HG02798 (cell line): ENCODE results near the gene SPATA19.
"Not testable (repeated sequence)": the region's sequence is repeated elsewhere in the genome, so short reads cannot be mapped to it uniquely, and the experiment has no call there.

Experiments
- ATAC-seq: cut with Tn5 transposase; IDR thresholded peaks from one replicate; pipeline ENCODE4 v1.9.1; 2021; ENCODE audit warnings: mild to moderate bottlenecking; ENCODE audit not compliant: unreplicated experiment, poor library complexity

SPATA19 gene, protein sequence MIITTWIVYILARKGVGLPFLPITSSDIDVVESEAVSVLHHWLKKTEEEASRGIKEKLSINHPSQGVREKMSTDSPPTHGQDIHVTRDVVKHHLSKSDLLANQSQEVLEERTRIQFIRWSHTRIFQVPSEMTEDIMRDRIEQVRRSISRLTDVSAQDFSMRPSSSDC

DNA sequence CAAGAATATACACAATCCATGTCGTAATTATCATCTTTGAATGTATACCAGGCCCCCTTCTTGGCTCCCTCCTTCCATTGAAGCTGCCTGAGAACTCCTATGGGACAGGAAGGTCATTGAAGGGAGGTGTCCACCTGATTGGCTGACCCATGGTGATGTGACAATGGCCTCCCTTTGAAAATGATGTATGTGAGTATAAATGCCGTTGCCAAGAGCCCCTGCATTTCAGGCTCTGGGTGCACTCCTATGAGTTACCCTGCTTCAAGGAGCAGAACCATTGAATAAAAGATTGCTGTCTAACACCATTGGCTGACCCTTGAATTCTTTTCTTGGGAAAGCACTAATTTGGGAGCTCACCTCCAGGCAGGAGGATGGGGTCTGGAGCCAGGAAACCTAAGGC is at the start of gene SPATA19:
SPATA19 (minus strand) TSS at position 101 of the 400 bp plus-strand sequence; CDS start at position 34, 67 bp downstream.
- no peak for ATAC-seq

DNA sequence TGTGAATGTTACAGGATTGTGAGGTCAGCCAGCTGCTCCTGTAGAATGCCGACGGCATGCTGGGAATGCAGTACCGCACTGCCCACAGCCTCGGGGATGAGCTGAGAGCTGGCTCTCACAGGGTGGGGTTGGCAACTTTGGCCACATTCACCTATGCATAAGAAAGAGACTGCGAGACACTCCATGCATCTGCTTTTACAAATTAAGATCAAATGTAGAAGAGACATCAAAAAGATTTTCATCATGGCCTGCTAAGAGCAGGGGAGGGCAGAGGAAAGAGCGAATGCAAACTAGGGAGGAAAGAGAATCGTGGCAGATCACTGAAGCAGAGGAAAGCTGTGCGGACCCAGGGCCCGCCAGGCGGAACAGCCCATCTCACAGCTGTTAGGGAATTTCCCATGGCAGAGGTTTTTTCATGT is 49.8 kb upstream of the SPATA19 start:
- no peak for ATAC-seq

DNA sequence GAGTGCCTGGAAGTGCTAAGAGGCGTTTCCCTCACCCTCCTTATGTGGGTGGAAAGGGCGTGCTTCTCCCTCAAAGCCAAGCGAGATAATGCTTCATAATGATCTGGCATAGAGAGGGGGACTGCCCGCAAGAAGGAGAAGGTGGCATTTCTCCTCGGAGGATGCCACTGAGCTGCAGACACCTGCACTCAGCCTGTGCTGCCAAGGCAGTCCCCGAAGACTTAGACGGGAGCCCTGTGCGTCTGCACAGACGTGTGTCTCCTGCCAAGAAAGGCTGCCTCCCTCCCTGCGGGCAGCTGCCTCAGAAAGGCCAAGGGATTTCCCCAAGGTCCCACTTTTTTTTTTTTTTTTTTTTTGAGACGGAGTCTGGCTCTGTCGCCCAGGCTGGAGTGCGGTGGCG is 48.1 kb upstream of the SPATA19 start:
- ATAC-seq, result no peak

DNA sequence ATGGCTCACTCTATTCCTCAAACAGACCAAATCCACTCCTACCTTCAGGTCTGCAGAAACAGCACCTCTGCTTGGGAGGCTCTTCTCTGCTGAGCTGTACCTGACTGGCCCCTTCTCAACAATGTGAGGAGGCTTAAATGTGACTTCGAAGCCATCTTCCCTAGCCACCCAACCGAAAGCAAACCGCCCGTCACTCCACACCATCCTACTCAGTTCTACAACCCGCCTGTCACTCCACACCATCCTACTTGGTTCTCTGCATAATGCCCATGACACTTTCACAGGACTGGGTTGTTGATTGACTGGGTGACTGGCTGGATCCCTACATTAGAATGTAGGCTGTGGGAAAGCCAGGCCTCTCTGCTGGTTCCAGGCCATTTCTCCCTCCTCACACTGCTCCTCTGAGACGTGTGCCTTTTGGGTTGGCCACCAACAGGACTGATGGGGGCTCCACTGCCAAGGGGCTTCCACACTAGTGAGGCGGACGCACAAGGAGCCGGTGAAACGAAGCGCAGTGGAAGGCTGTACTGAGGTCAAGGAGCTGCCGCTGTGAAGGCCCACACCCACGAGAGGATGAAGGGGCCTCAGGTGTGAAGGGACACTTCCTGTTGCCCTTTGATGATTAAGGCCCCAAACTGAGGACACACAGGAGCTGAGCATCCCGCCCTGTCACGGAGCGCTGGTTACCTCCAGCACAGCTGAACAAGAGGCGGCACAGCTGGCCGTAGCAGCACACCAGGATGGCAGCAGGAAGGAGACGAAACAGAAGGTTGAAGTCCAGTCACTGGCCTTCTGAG is 47.5 kb upstream of the SPATA19 start:
- no peak for ATAC-seq

DNA sequence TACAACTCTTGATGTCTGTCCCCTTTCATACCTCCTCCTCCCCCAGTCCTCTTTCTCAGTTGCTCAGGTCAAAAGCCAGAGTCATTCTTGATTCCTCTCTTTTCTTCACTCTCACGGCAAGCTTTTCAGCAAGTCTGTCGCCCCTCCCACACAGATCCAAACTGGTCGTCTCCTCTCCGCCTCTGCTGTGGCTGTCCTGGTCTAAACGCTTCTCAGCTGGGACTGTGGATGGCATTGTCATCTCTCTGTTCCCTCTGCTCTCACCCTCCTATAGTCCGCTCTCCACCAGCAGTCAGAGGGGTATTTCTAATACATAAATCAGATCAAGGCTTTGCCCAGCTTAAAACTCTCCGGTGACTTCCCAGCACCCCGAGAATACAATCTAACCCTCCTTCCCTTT is 46.8 kb upstream of the SPATA19 start:
- no peak for ATAC-seq

DNA sequence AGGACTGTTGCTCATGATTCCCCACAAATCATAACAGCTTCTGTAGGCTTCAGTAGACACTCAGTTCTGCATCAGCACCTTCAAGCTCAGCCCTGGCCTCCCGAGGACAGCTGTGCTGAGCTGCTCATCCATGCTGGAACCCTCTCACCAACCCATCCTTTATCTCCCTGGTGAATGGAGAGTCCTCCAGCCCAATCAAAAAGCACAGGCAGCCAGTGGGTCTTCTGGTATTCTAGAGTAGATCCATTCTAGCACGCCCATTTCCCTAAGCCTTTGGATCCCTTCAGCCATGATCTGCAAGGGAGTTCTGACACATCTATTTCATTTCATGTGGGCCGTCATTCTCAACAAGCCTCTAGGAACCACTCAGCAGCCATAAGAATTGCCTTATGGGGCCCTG is 44.6 kb upstream of the SPATA19 start:
- no peak for ATAC-seq

DNA sequence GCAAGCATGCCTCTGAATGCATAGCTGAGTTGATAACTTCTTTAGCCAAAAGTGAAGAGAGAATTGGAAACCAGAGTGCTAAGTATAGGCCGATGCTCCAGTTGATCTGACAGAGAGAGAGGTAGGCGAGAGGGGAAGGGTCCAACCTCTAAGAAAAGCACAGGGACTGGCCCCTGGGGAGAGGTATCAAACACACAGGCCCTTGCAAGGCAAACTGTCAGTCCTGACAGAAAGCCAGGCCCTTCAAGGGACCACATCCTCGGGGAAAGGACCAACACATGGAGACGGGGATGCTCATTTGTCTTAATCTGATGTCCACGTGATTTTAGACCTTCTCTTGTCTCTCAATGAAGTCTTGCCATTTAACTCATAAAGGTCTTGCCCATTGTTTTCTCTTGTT is 43.9 kb upstream of the SPATA19 start:
- no peak for ATAC-seq

DNA sequence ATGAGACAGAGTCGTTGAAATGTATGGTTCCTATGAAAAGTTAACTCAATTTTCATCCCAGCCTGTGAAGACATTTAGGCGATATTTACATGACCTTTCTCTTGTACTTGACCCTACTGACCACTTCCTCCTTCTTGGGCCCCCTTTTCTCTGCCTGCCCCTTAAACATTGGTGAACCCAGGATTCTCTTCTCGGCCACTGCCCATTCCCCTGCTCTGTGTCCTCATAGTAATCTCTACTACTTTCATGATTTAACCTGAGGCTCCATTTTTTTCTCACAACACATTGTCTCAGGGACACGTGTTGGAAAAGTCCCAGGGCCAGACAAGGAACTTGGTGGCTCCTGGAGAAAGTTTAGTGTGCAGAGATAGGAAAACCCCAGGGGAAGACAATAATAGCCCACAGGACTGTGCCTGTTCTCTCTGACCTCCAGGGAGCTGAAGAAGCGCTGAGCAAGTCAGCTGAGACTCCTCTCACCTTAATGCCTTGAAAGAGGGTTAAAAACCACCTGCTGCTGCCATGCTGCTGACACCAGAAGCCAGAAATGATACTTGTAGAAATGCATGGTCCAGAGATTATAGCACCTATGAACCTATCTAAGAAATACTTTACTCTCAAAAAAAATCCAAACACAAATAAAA is 42.5 kb upstream of the SPATA19 start:
- no peak for ATAC-seq

DNA sequence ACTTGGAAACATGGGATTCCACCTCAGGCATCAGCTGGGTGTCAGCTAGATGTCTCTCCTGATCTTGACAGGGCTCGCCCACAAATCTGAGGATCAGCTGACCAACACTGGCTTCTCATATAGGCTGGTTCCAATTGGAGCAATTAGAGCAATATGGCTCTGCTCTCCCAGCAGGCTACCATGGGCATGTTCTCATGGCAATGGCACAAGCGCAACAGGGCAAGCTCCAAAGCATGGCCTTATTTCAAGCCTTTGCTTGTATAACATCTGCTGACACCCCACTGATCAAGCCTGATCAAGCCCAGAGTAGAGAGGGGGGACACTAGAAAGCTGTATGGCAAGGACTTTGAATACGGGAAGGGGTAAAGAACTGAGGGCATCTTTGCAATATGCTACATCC is 40.7 kb upstream of the SPATA19 start:
- ATAC-seq, result no peak

DNA sequence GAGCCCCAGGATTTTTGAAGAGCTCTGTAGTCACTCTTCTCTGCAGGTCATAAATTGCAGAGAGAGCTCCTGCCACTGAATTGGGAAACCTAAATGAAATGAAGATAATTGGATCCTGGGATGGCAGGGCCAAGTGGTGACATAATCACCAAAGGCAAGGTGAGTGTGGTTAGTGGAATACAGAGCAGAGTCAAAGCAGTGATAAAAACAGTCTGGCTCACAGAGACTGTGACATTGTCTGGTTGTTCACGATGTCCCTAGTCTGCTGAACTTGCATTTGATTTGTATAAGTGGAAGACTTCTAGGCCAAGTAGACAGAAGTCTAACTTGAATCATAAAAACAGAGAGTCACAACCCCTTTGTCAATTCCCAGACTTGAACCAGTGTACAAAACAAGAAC is 26.8 kb upstream of the SPATA19 start:
- no peak for ATAC-seq

DNA sequence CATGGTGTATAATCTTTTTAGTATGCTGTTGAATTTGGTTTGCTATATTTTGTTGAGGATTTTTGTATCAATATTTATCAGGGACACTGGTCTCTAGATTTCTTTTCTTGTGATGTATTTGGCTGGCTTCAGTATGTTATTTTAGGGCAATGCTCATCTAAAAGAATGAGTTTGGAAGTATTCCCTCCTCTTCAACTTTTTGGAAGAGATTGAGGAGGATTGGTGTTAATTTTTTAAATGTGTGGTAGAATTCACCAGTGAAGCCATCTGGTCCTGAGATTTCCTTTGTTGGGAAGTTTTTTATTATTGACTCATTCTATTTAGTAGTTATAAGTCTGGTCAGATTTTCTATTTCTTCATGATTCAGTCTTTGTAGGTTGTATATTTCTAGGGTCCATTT is 22.1 kb upstream of the SPATA19 start:
- ATAC-seq, result no peak

DNA sequence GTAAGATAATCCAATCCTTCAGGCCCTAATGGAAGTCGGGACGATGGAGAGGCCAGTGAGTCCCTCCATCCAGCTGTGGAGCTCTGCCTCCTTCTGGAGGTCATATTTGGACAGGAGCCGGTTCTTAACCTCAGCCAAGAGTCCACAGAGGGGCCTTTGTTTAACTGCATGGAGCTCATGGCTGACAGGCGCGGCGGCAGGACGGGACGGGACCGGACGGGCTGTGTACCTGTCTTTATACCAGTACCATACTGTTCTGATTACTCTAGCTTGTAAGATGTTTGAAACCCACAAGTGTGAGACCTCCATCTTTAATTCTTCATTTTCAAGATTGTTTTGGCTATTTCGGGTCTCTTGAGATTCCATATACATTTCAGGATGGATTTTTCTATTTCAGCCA is 20.2 kb upstream of the SPATA19 start:
- ATAC-seq, result no peak

DNA sequence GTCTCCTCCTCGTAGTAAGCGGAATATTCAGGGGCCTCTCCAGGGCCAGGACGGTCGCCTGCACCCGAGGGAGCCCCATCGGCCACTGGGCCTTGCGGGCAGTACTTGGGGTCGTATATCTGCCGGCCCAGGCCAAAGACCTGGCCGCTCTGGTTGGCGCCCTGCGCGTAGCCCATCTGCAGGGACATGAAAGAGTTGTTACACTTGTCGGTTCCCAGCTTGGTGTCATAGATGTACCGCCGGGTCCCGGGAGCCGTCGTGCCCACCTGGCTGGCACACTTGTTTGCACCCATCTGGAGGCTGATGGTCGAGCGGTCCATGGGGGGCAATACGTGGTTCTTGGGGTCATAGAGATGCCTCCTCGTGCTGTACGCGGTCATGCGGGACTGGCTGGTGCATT is 19.4 kb upstream of the SPATA19 start:
- no peak for ATAC-seq

DNA sequence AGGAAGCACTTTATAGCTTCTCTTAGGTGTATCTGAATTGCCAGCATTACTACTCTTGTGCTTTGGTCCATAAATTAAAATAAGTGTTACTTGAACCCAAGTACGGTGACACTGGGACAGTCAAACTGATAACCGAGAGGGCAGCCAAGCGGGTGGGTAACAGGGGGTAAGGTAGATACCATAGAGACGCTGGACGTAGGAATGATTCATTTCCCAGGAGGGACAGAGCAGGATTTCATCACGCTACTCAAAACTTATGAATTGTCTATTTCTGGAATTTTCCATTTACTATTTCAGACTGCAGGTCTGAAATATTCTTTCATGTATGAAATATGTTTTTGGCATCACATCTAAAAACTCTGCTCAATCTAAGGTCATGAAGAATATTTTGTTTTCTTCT is 14.8 kb upstream of the SPATA19 start:
- ATAC-seq, result no peak

DNA sequence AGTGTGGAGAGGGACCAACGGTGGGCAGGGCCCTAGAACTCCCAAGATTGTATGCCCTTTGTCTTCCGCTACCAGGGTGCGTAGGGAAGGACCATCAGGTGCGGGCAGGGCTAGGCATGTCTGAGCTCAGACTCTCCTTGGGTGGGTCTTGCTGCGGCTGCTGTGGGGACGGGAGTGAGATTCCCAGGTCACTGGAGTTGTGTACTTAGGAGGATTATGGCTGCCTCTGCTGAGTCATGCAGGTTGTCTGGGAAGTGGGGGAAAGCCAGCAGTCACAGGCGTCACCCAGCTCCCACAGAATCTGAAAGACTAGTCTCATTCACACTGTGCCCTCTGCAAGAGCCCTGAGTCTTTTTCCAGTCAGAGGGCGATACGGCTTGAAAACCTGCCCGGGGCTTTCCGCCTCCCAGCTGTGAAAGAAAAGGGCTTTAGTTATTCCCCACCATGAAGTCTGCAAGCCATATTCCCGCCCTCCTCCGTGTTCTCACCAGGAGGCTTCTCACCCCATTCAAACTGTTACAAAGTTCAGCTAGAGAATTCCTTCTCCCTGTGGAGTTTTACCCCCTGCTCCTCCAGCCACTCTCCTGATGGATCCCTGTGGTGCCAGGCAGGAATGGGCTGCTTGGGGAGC is 9.1 kb upstream of the SPATA19 start:
- not testable (repeated sequence) for ATAC-seq

DNA sequence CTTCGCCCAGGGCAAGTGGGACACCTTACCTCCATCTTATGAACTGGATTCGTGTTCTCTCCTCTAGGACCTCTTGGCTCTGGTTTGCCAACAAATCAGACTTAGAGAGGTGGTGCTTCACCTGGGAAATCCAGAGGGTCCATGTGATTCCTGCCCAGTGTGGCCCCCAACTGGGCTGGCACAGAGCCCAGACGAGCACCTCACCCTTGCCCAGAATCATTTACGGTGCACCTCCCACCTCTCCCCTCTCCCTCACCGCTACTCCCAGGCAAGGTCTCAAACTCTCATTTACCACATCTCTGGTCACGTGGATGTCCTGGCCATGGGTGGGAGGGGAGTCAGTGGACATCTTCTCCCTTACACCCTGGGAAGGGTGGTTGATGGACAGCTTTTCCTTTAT is 1.1 kb downstream of the SPATA19 start:
- ATAC-seq, result no peak

DNA sequence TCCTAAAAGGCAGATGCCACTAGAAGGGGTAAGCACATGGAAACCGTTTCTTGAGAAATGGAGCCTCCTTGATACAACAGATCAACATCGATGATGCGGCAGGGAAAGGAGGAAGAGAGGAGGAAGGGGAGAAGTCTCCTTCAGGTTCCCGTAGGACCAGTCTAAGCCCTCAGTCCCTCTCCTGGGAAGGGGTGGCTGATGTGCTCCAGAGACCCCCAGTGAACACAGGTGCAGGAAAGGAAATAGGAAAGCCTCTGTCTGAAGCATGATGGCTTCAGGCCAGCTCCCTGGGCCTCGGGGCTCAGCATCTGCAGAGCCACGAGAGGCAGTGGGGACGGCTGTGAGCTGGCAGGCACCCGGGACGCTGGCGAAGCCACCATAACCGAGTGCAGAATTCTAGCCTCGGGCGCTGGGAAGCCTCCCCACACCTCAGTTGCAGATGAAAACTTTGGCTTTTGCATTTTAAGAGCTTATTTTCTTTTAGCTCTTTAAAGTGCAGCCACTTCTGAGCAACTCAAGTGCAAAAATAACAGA is 1.8 kb downstream of the SPATA19 start:
- no peak for ATAC-seq

DNA sequence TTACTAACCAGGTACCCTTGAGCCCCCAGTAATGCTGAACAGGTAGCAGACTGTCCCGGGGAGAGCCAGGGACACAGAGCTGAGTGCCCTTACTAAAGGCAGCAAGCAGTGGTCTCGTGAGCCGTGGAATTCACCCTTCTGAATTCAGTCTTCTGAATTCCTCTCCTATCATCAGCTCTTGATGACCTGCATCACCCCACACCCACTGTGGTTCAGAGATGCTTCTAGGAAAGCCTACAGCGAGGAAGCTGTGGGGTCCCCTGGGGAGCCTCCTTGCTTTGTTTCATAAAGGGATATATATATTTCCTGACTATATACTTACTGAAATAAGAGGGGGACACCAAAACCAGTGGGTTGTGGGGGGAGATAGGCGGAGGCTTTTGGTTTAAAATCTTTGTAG is 2.6 kb downstream of the SPATA19 start:
- no peak for ATAC-seq

DNA sequence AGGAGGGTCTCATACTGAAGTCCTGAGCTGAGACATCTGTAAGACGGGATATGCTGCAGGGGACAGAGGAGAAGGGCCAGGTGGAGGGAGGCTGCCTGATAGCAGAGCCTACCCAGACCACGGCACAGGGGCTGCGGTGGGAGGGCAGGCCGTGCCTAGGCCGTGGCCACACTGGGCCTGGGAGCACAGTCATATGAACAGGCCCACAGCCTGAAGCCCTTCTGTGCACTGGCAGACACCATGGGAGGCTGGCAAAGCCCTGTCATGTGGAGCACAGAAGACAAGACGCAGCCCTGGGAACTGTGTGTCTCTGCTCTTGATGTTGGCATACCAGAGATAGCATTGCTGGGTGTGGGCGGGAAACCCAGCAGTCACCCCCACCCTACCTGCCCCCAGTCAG is 3.3 kb downstream of the SPATA19 start:
- no peak for ATAC-seq

DNA sequence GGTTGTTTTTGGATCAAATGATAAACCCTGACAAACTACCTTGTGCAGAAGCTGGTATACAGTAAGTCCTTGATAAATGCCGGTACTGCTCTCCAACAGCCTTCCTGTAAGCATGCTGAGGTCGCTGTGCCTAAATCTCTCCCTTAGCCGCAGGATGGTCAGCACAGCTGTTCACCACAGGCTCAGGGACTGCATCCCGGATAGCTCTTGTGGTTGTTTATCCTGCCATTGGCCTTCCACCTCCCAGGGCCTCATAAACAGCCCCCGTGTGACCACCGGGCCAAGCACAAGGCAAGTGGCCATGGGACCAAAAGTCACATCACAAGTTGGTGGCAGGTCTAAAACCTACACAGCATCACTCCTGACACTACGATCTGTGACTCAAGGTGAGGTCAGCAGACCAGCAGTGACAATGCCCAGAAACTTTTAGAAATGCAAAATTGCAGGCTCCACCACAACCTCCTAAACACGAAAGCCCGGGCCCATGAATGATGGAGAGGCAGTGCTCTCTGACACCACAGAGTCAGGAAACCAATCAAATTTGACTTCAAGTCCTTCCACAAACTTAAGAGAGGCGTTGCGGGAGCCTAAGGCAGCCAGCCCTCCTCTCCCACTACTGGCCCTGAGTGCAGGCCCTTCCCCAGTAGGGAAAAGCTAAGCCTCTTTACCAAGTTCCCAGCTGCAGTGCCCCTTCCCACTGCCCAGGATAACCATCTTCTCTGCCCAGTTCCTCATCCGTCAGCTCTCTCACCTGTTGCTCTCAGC is 3.9 kb downstream of the SPATA19 start:
- ATAC-seq, result no peak
